Activated CD4-positive, alpha-beta T cell treated with anti-CD3 and anti-CD28 coated beads, Interleukin-2, amount 10 ng/mL, durations not matched to agents 7 days and 5 days (primary cell): ENCODE measurements around the gene NPRL2. TPM values are rescaled to one million over a fixed set of nuclear protein-coding genes. Genes with fewer than 3 reads are reported as not detected.

ENCODE experiments used
- CTCF ChIA-PET: fragments of 350-600 bp; sonication (Branson Sonifier 250); formaldehyde crosslinking; loops from one replicate; lab custom pipeline; 2021; ENCODE audit warnings: antibody characterized with exemption; lab: Charles Lee
- POLR2A ChIA-PET: fragments of 350-600 bp; sonication (Branson Sonifier 250); formaldehyde crosslinking; loops from one replicate; lab custom pipeline; 2021; ENCODE audit warnings: antibody characterized with exemption; lab: Charles Lee
- DNase-seq: peaks from one replicate; pipeline ENCODE4 v3.0.0-alpha.2; 2020
- H3K27ac Mint-ChIP-seq: one replicate; pipeline ENCODE4 v1.8.0; 2021; ENCODE audit warnings: mild to moderate bottlenecking, moderate library complexity, mixed read lengths
- H3K27me3 Mint-ChIP-seq: one replicate; pipeline ENCODE4 v1.8.0; 2021; ENCODE audit warnings: mixed read lengths
- H3K36me3 Mint-ChIP-seq: one replicate; pipeline ENCODE4 v1.8.0; 2021; ENCODE audit warnings: low read depth, mixed read lengths
- H3K4me1 Mint-ChIP-seq: one replicate; pipeline ENCODE4 v1.8.0; 2021; ENCODE audit warnings: mixed read lengths
- H3K4me3 Mint-ChIP-seq: one replicate; pipeline ENCODE4 v1.8.0; 2021; ENCODE audit warnings: mild to moderate bottlenecking, moderate library complexity, mixed read lengths
- H3K9me3 Mint-ChIP-seq: one replicate; pipeline ENCODE4 v1.8.0; 2021; ENCODE audit warnings: mixed read lengths
- total RNA-seq, 2 experiments: library from RNA; stranded (reverse); gene quantifications; one replicate each; pipeline ENCODE4 v1.2.3, GENCODE V29; 2021

Gene NPRL2
- 10 to 100 TPM; 40.8 to 46.5 TPM for total RNA-seq

DNA sequence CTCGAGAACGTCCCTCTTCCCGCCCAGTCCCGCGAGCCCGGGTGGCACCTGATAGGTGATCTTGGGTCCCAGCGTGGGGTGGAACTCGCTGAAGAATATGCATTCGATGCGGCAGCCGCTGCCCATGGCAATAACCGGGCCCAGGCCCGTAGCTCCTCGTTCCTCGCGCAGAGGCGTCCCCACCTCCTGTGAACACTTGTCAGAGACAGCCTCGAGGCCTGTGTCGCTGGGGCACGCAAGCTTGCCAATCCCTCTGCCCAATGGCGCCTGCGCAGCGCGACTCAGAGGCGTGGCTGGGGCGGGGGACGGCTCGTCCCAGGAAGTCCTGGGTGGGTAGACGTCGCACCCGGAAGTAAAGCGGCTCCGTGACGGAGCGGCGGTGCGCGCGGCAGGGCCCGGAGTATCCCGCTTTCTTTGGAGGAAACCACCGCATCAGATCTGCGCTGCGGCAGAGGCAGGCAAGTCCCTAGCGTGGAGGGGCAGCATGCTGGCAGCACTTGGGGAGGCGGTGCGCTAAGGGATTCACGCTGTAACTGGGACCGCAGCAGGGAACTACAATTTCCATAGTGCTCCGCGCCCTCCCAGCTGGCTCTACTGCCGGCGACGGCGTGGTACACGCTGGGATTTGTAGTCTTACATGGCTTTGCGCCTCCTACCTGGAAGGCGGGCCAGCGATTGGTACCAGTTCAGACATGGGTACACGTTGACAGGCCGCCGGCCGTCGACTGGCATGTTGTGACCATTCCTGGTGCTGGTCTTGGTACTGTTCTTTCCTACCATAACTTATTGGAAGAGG lies at the start of gene NPRL2, which contains the start of gene CYB561D2:
Gene NPRL2 (minus strand): TSS at position 249 of the 796 bp plus-strand sequence. CDS start 123 bp downstream, at position 126.
Gene CYB561D2 (plus strand): TSS at position 336 of the 796 bp plus-strand sequence. CDS start 572 bp downstream, outside the sequence.
- ChIA-PET POLR2A (interaction anchor here (0.7 to 1.5 kb wide), 8 partner anchors 9 to 217 kb away, joined by 3 to 11 read pairs (median 4); partner anchors contain the start of genes C3orf18, HYAL3, NAA80 and RASSF1), CTCF (interaction anchor here (0.6 to 7.2 kb wide), 9 partner anchors 9 to 1282 kb away, joined by 3 to 76 read pairs (median 3); partner anchors contain the start of genes RASSF1 and TMEM115)
- Mint-ChIP-seq H3K36me3 (peaks cover 31% of the 10 kb centered on the region), H3K4me1 (peaks cover 60% of the 10 kb centered on the region), H3K27me3 (no peaks in the 10 kb centered on the region), H3K4me3 (peak within 1 kb of the TSS; percentile 94), H3K9me3 (no peaks in the 10 kb centered on the region), H3K27ac (peak within 1 kb of the TSS; percentile 98)
- DNase-seq = peak; percentile 99

DNA sequence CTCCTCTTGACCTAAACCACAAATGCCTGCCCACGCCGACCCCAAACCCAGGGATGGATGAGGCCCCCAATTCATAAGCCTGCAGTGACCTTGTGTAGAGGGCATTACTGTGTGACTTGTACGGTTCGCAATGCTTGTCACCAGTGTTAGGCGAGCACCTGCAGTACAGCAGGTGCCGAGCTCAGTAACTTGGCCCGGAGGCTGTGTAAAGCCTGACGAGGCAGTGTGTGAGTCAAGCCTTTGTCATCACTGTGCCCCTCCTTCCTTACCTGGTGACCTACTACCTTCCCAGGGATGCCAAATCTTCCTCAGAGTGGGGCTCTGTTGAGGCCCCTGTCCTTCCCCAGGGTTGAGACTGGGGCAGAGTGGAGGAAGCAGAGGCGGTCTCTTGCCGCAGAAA lies 45.9 kb upstream of the NPRL2 start:
- Mint-ChIP-seq H3K27ac (no peak overlapping the region), H3K4me1 (peaks cover 7% of the 10 kb centered on the region), H3K9me3 (no peaks in the 10 kb centered on the region), H3K4me3 (no peak overlapping the region), H3K27me3 (no peaks in the 10 kb centered on the region), H3K36me3 (no peaks in the 10 kb centered on the region)
- ChIA-PET CTCF (no interaction called here), POLR2A (no interaction called here)
- DNase-seq = no peak

DNA sequence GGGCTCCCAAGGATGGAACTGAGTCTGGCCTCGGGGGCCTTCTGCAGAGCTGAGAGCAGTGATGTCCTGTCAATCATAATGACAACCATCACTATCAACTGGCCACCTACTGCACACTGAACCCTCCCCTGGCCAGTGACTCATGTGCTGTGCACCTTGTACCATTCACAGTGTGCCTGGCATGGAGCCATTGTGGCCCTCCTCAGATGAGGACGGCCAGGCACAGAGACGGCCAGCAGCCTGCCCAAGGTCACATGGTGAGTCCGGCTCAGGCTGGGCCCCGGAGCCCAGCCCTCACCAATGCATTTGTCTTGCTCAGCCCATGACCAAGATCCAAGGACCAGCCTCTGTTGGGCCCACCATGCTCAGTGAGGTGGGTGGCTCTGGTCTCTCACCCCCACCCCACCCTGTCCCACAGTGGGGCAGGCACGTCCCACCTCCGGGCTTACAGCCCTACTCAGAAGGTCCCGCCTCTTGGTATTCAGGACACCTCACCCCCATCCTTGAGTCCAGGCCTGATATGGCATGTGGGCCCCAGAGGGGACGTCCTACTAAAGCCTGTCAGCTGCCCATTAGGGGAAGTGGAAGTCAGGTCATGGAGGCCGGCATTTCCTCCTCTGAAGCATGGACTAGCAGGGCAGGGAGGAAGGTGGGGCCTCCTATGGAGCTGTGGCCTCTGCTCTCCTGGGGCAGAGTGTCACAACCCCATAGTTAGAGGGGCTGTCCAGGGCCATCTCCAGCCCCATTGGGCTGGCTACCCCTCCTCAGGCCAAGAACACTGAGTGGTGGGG lies 44.7 kb upstream of the NPRL2 start:
- H3K27ac Mint-ChIP-seq = no peak overlapping the region
- ChIA-PET CTCF (no interaction called here), POLR2A (no interaction called here)

DNA sequence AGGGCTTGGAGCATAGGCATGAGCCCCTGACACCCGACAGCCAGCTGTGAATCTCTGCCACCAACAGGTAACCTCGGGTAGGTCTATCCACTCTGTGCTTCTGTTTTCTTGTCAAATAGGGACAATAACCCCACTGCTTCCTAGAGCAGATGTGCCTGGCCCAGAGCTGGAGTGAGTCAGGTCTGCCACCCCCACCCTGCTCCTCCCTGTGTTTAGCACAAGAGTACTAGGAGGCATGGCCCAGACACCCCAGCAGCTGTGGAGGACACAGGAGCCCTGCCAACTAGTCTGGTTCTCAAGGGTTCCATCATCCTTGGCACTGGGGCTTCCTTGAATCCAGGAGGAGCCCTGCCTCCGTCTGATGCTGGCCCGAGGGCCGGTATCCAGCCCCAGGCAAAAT lies 42.5 kb upstream of the NPRL2 start:
- POLR2A ChIA-PET = no interaction called here
- CTCF ChIA-PET = no interaction called here

More for the DNA sequence above, 44.7 kb upstream of the NPRL2 start:
- Mint-ChIP-seq H3K36me3 (no peaks in the 10 kb centered on the region), H3K27me3 (no peaks in the 10 kb centered on the region), H3K4me3 (no peak overlapping the region), H3K9me3 (no peaks in the 10 kb centered on the region), H3K4me1 (peaks cover 7% of the 10 kb centered on the region)
- DNase-seq = no peak

DNA sequence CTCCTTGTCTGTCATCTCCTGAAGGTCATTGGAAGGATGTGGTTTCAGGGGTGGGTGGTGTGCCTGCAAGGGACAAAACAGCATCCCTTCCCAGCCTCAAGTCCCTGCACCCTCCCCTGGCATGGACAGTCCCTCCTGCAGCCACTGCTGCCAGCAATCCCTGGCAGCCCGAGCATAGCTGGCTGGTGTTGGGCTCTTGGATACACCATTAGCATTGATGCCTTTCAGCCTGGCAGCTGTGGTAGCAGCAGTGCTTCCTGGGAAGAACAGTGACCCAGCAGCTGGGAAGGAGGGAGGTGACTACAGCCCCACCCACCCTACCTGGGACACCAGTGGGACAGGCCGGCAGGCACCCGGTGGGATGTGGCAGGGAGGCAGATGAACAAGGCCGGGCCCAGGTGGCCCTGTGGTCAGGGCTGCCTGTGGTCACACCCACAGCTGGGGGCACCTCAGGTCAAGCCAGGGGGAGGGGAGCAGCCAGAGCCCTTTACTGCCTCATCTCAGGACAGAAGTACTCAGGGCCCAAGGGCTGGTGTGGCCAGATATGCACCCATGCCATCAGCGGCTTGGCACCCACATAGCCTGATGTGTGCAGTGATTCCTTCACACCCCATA lies 41.6 kb upstream of the NPRL2 start:
- no peaks in the 10 kb centered on the region for H3K27me3 Mint-ChIP-seq
- H3K4me1 Mint-ChIP-seq = peaks cover 4% of the 10 kb centered on the region
- DNase-seq = no peak
- ChIA-PET POLR2A (no interaction called here), CTCF (interaction anchor here (0.9 kb wide), 1 partner anchor 286 kb away, joined by 3 read pairs; no protein-coding TSS in a partner anchor)
- H3K36me3 Mint-ChIP-seq = no peaks in the 10 kb centered on the region
- H3K4me3 Mint-ChIP-seq = no peak overlapping the region
- H3K27ac Mint-ChIP-seq = no peak overlapping the region
- H3K9me3 Mint-ChIP-seq = no peaks in the 10 kb centered on the region

More for the DNA sequence above, 42.5 kb upstream of the NPRL2 start:
- H3K27me3 Mint-ChIP-seq = no peaks in the 10 kb centered on the region
- no peak for DNase-seq
- peaks cover 4% of the 10 kb centered on the region for H3K4me1 Mint-ChIP-seq
- H3K9me3 Mint-ChIP-seq = no peaks in the 10 kb centered on the region
- H3K4me3 Mint-ChIP-seq = no peak overlapping the region
- no peaks in the 10 kb centered on the region for H3K36me3 Mint-ChIP-seq
- H3K27ac Mint-ChIP-seq = no peak overlapping the region

DNA sequence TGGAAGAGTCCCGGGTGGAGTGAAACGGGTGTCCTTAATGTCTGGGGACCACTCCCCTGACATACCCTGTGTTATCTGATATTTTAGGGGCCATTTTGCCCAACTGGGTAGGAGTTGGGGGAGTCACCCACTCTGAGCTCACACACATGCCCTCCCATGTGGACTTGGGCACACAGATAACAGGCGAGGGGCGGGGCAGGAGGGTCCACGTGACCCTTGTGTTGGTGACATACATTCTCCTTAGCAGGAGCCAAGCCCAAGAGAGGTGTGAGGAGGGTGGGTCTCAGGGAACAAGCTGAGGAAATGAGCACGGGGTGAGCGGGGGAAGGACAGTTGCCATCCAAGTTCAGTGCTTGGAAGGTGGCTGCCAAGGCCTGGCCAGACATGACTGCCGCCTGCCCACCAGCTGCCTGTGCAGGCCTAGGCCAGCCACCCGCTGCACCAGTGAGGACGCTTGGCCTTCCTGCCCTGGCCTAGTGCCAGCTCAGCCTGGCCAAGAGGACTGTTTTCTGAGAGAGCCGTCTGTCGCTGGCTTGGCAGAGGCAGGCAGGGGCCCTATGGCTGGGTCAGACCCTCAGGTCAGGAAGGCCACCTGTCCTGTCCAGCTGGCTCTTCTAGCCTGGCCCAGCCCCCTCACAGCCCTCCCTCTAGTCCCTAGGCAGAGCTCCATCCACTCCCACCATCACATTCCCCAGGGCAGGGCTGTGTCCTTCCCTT lies 40.1 kb upstream of the NPRL2 start:
- Mint-ChIP-seq H3K9me3 (no peaks in the 10 kb centered on the region), H3K27me3 (no peaks in the 10 kb centered on the region), H3K27ac (no peak overlapping the region), H3K4me1 (peaks cover 4% of the 10 kb centered on the region), H3K4me3 (no peak overlapping the region), H3K36me3 (no peaks in the 10 kb centered on the region)
- ChIA-PET POLR2A (no interaction called here), CTCF (interaction anchor here (0.8 to 1.5 kb wide), 4 partner anchors 13 to 176 kb away, joined by 3 to 5 read pairs (median 4); partner anchors contain the start of gene C3orf18)
- no peak for DNase-seq

DNA sequence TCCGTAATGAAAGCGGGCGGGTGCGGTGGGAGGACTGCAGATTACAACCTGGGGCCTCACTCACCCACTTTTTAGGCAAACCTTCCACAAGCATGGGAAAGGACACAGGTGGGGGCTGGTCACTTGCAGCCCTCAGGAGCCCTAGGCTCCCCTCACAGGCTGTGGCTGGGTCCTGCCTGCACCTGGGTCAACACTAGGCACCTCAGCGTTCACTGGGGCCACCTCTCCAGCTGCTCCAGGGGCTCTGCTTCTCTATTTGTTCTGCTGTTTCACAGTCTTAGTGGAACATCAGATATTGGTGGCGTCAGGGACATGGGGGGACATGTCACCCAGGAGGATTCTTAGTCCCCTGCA lies 38.8 kb upstream of the NPRL2 start:
- CTCF ChIA-PET = no interaction called here
- Mint-ChIP-seq H3K4me3 (no peak overlapping the region), H3K9me3 (no peaks in the 10 kb centered on the region), H3K4me1 (peaks cover 4% of the 10 kb centered on the region), H3K27me3 (no peaks in the 10 kb centered on the region), H3K27ac (no peak overlapping the region), H3K36me3 (no peaks in the 10 kb centered on the region)
- POLR2A ChIA-PET = no interaction called here
- no peak for DNase-seq

DNA sequence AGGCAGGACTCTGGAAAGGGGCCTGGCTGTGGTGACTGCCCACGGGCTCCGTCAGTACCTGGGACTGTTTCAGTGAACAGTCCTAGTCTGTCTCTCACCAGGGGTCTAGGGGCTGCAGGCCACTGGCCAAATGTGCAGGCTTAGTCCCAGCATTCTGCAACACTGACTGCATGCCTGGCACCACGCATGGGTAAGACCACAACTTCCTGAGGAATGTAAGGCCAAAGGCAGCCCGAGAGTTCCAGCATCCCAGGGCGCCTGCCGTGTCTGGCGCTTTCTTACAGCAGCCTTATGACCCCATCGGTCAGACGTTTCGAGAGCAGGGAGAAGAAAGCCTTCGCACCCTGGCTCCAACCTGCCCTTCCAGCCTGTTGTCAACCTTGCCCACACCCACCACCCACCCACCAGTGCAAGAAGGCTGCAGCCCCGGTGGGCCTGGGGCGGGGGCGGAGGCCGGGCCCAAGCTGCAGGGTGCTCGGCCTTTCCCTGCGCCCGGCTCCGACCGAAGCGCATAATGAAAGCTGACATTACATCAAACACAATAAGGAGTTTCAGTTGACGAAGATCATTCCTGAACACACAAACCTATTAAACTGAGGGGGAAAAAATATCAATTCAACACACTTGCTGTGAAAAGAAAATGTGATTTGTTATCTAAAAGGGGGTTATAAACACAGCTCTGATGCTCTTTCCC lies 38.3 kb upstream of the NPRL2 start:
- Mint-ChIP-seq H3K27ac (no peak overlapping the region), H3K27me3 (no peaks in the 10 kb centered on the region), H3K36me3 (no peaks in the 10 kb centered on the region), H3K4me3 (no peak overlapping the region), H3K4me1 (peaks cover 4% of the 10 kb centered on the region), H3K9me3 (no peaks in the 10 kb centered on the region)
- POLR2A ChIA-PET = no interaction called here
- CTCF ChIA-PET = no interaction called here
- no peak for DNase-seq

DNA sequence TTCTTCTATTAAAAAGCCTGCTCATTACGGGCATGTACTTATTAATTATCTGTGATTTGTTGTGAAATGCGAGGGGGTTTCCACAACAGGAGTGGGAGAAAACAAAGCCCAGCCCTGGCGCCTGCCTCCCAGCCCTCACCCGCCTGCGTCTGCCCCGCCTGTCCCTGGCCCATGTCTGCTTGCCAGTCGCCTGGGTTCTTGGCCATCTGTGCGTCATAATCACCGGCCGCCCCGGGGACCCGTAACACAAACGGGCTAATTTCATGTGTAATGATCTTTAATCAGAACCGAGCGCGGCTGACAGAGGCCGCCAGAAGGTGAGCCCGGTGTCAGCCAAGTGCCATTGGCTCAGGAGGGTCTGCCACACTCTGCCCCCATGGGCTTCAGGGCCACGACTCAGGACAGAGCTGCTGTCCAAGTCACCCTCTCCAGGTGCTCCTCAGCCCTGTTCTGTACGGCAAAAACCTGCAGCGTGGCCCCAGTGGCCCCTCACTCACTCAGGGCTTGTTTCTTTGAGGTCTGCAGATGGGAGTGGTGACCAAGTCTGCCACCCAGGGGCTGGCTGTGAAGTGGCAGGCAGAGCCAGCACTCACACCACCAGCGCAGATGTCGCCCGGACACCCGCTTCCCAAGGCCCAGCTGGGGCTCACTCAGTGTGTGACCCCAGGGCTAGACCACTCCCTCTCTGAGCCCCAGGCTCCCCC lies 37.6 kb upstream of the NPRL2 start:
- CTCF ChIA-PET = no interaction called here
- no peaks in the 10 kb centered on the region for H3K36me3 Mint-ChIP-seq
- no peak for DNase-seq
- no peak overlapping the region for H3K27ac Mint-ChIP-seq
- H3K9me3 Mint-ChIP-seq = no peaks in the 10 kb centered on the region
- POLR2A ChIA-PET = no interaction called here
- H3K4me3 Mint-ChIP-seq = no peak overlapping the region
- H3K27me3 Mint-ChIP-seq = no peaks in the 10 kb centered on the region
- peaks cover 4% of the 10 kb centered on the region for H3K4me1 Mint-ChIP-seq

DNA sequence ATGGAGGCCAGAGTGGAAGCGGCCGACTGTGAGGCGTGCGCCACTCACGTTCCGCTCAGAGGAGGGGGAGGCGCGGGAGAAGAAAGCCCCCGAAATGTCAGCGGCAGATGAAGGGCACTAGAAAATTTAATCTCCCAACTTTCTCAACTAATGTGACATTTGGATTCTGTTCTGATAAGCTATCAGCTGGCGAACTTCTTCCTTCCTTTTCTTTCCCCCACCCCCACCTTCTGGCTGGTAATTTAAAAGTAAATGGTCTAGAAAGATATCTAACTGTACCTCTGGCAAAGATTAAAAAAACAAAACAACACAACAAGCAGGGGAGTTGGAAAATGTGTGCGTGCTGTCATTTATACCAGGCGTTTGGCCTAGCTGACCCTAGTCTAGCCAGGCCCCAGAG lies 35.2 kb upstream of the NPRL2 start:
- Mint-ChIP-seq H3K27me3 (no peaks in the 10 kb centered on the region), H3K36me3 (no peaks in the 10 kb centered on the region), H3K4me1 (no peaks in the 10 kb centered on the region), H3K27ac (no peak overlapping the region), H3K4me3 (no peak overlapping the region), H3K9me3 (no peaks in the 10 kb centered on the region)
- DNase-seq = no peak
- CTCF ChIA-PET = no interaction called here
- POLR2A ChIA-PET = no interaction called here

DNA sequence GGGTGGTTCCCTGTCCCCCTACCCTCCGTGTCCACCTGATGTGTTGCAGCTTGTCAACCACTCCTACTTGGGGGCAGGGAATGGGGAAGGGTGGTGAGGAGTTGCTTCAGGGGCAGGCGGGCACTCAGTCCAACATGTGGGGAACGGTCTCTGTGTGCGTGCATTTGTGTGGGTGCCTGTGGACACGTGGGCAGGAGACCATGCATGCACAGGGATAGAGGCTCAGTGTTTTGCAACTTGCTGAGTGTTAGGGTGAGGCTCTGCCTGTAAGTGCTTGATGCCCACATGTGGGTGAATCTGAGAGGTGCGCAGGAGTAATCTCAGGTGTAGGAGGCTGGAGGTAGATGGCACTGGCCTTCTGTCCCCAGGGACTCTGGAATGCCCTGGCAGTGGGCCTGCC lies 33.2 kb upstream of the NPRL2 start:
- CTCF ChIA-PET = interaction anchor here (0.8 kb wide), 1 partner anchor 43 kb away, joined by 3 read pairs; no protein-coding TSS in a partner anchor
- DNase-seq = no peak
- no peak overlapping the region for H3K4me3 Mint-ChIP-seq
- H3K9me3 Mint-ChIP-seq = no peaks in the 10 kb centered on the region
- H3K27me3 Mint-ChIP-seq = peaks cover 2% of the 10 kb centered on the region
- no peaks in the 10 kb centered on the region for H3K4me1 Mint-ChIP-seq
- POLR2A ChIA-PET = no interaction called here
- H3K27ac Mint-ChIP-seq = no peak overlapping the region
- H3K36me3 Mint-ChIP-seq = no peaks in the 10 kb centered on the region
